PC-3 (cell line): ENCODE results near the gene THAP6. TPM values are rescaled to one million over a fixed set of nuclear protein-coding genes. Genes with fewer than 3 reads are reported as not detected.

Source experiments
- ATAC-seq: fragments of 200-7000 bp; cut with Tn5 transposase; 2 replicates; pipeline ENCODE4 v1.9.1; 2020; ENCODE audit warnings: mild to moderate bottlenecking, moderate library complexity
- BruUV-seq: library from RNA; stranded (reverse); fragments of 400-500 nt; replicated peaks from 2 replicates; lab custom pipeline; 2021; lab: Mats Ljungman, UMichigan
- CTCF ChIA-PET: fragments of 300-600 bp; sonication (Branson Sonifier 250); formaldehyde crosslinking; loops from one replicate; lab custom pipeline; 2022; ENCODE audit warnings: antibody characterized with exemption; lab: Charles Lee
- POLR2A ChIA-PET: fragments of 300-600 bp; sonication (Branson Sonifier 250); formaldehyde crosslinking; loops from one replicate; lab custom pipeline; 2022; ENCODE audit warnings: antibody characterized with exemption; ENCODE audit not compliant: unreplicated experiment; lab: Charles Lee
- DNase-seq: peaks from one replicate; pipeline ENCODE4 v3.0.0-alpha.2; 2015
- H2AFZ ChIP-seq: fragments of 300-600 bp; sonication (generic); 2 replicates; pipeline ENCODE4 v1.6.0; 2016; ENCODE audit warnings: antibody characterized with exemption, low read length
- H3F3A ChIP-seq: fragments of 300-600 bp; sonication (generic); one replicate; pipeline ENCODE4 v1.6.0; 2017; ENCODE audit warnings: antibody characterized with exemption, low read length, control low read depth, mild to moderate bottlenecking; ENCODE audit not compliant: unreplicated experiment
- H3K27ac ChIP-seq: fragments of 300-600 bp; sonication (generic); 2 replicates; pipeline ENCODE4 v1.5.1; 2016; ENCODE audit warnings: mild to moderate bottlenecking, low read length
- H3K27me3 ChIP-seq: fragments of 300-600 bp; sonication (generic); 2 replicates; pipeline ENCODE4 v1.6.1; 2016; ENCODE audit warnings: low read length, mixed read lengths
- H3K36me3 ChIP-seq: fragments of 300-600 bp; sonication (generic); 2 replicates; pipeline ENCODE4 v1.6.1; 2016; ENCODE audit warnings: low read depth, mixed run types, low read length, mixed read lengths
- H3K4me1 ChIP-seq: fragments of 300-600 bp; sonication (generic); 2 replicates; pipeline ENCODE4 v1.5.1; 2016; ENCODE audit warnings: low read length; ENCODE audit not compliant: insufficient read depth
- H3K4me2 ChIP-seq: fragments of 300-600 bp; sonication (generic); 2 replicates; pipeline ENCODE4 v1.6.0; 2016; ENCODE audit warnings: low read length
- H3K4me3 ChIP-seq: fragments of 300-600 bp; sonication (generic); 2 replicates; pipeline ENCODE4 v1.5.1; 2016; ENCODE audit warnings: mild to moderate bottlenecking, low read length, mixed read lengths
- H3K79me2 ChIP-seq: fragments of 300-600 bp; sonication (generic); 2 replicates; pipeline ENCODE4 v1.6.1; 2017; ENCODE audit warnings: low read length, mixed read lengths
- H3K9ac ChIP-seq: fragments of 300-600 bp; sonication (generic); 2 replicates; pipeline ENCODE4 v1.6.0; 2016; ENCODE audit warnings: mild to moderate bottlenecking, low read length
- H3K9me2 ChIP-seq: fragments of 300-600 bp; sonication (generic); replicated peaks from 2 replicates; pipeline ENCODE4 v1.6.1; 2016; ENCODE audit warnings: mixed run types, low read length, mixed read lengths
- H3K9me3 ChIP-seq: fragments of 300-600 bp; sonication (generic); 2 replicates; pipeline ENCODE4 v1.6.1; 2016; ENCODE audit warnings: low read length, mixed read lengths
- H4K20me1 ChIP-seq: fragments of 300-600 bp; sonication (generic); 2 replicates; pipeline ENCODE4 v1.6.1; 2016; ENCODE audit warnings: low read length, mixed read lengths
- CTCF ChIP-seq: fragments of 300-600 bp; sonication (generic); conservative IDR thresholded peaks from 2 replicates; pipeline ENCODE4 v1.5.1; 2017; ENCODE audit warnings: antibody characterized with exemption, low read depth, mild to moderate bottlenecking, low read length
- EZH2 ChIP-seq: fragments of 300-600 bp; sonication (generic); IDR thresholded peaks from one replicate; pipeline ENCODE4 v1.6.1; 2017; ENCODE audit warnings: antibody characterized with exemption, mild to moderate bottlenecking, low read length; ENCODE audit not compliant: unreplicated experiment
- EZH2phosphoT487 ChIP-seq: fragments of 300-600 bp; sonication (generic); IDR thresholded peaks from 2 replicates; pipeline ENCODE4 v1.6.1; 2018; ENCODE audit warnings: mild to moderate bottlenecking, antibody characterized with exemption, low read length, borderline replicate concordance
- intact Hi-C: fragments of 100-400 bp; cut with micrococcal nuclease; formaldehyde crosslinking; loops from 2 replicates; pipeline ENCODE4 v1.9.0; 2023
- total RNA-seq: library from RNA; depleted of rRNA; stranded (reverse); fragments of >200 nt; gene quantifications from 2 replicates; pipeline ENCODE4 v1.2.3, GENCODE V29; 2014

The THAP6 gene
- total RNA-seq, 1 experiment from 2014 or later: 8.7 TPM

DNA sequence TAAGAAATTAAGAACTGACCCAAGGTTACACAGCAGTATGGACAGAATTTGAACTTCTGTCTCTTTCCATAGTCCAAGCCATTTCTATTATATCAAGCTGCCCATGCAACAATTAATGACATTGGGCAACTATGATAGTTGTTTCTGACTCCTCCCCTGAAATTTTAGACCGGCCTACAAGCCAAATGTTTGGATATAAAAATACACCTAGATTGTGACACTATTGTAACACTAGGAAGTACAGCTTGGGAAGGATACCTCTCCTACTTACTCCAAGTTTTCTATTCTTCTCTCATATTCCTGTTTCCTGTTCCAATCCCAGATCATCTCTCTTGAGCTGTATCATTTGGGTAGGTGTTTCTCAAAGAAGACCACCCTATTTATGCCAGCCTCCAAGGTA is 43.5 kb upstream of the THAP6 start:
- POLR2A ChIA-PET: no interaction called here
- Histone ChIP-seq H3K9ac (no peak overlapping the region), H3K27me3 (no peaks in the 10 kb centered on the region), H3K9me3 (no peaks in the 10 kb centered on the region), H3K4me3 (no peak overlapping the region), H3F3A (no peaks in the 10 kb centered on the region), H3K79me2 (no peaks in the 10 kb centered on the region), H3K27ac (no peak overlapping the region), H2AFZ (no peak overlapping the region), H3K9me2 (no peaks in the 10 kb centered on the region), H3K4me1 (no peaks in the 10 kb centered on the region), H4K20me1 (no peaks in the 10 kb centered on the region), H3K4me2 (no peak overlapping the region), H3K36me3 (no peaks in the 10 kb centered on the region)
- no peak for ATAC-seq
- no TSS peak for BruUV-seq
- TF ChIP-seq EZH2phosphoT487 (no peak), EZH2 (no peak), CTCF (no peak)
- DNase-seq: no peak
- CTCF ChIA-PET: no interaction called here
- intact Hi-C loops: no loop called here

GRCh38 chr4:75477201-75477600 is 37.1 kb upstream of the THAP6 start:
- no peak for TF ChIP-seq EZH2phosphoT487
- no peak for TF ChIP-seq EZH2
- no peak for TF ChIP-seq CTCF
- no peak overlapping the region for H3K27ac ChIP-seq
- H3K9me3 ChIP-seq: no peaks in the 10 kb centered on the region
- ChIA-PET CTCF (no interaction called here), POLR2A (no interaction called here)
- no peak overlapping the region for H2AFZ ChIP-seq
- no peak for DNase-seq
- H3F3A ChIP-seq: no peaks in the 10 kb centered on the region
- H3K4me3 ChIP-seq: no peak overlapping the region
- no peak overlapping the region for H3K4me2 ChIP-seq
- no peak for ATAC-seq
- intact Hi-C loops: no loop called here
- no peaks in the 10 kb centered on the region for H4K20me1 ChIP-seq
- H3K4me1 ChIP-seq: no peaks in the 10 kb centered on the region
- no peaks in the 10 kb centered on the region for H3K79me2 ChIP-seq
- no peaks in the 10 kb centered on the region for H3K27me3 ChIP-seq
- no peak overlapping the region for H3K9ac ChIP-seq
- H3K36me3 ChIP-seq: peaks cover 17% of the 10 kb centered on the region; the same call in 1 of the 2 replicates
- BruUV-seq: no TSS peak
- H3K9me2 ChIP-seq: no peaks in the 10 kb centered on the region

GRCh38 chr4:75484190-75484589 is 30.1 kb upstream of the THAP6 start:
- Histone ChIP-seq H4K20me1 (no peaks in the 10 kb centered on the region), H3K79me2 (no peaks in the 10 kb centered on the region), H2AFZ (no peak overlapping the region), H3K4me2 (no peak overlapping the region), H3K4me3 (no peak overlapping the region), H3F3A (no peaks in the 10 kb centered on the region), H3K4me1 (no peaks in the 10 kb centered on the region), H3K27ac (no peak overlapping the region), H3K27me3 (no peaks in the 10 kb centered on the region), H3K9me3 (no peaks in the 10 kb centered on the region), H3K9ac (no peak overlapping the region), H3K9me2 (no peaks in the 10 kb centered on the region), H3K36me3 (peaks cover 27% of the 10 kb centered on the region; the same call in 1 of the 2 replicates)
- TF ChIP-seq CTCF (no peak), EZH2phosphoT487 (no peak), EZH2 (no peak)
- no peak for DNase-seq
- no peak for ATAC-seq
- ChIA-PET CTCF (no interaction called here), POLR2A (no interaction called here)
- intact Hi-C loops: no loop called here
- BruUV-seq: no TSS peak
